ENCODE data around the gene CEBPA.

The CEBPA gene

DNA sequence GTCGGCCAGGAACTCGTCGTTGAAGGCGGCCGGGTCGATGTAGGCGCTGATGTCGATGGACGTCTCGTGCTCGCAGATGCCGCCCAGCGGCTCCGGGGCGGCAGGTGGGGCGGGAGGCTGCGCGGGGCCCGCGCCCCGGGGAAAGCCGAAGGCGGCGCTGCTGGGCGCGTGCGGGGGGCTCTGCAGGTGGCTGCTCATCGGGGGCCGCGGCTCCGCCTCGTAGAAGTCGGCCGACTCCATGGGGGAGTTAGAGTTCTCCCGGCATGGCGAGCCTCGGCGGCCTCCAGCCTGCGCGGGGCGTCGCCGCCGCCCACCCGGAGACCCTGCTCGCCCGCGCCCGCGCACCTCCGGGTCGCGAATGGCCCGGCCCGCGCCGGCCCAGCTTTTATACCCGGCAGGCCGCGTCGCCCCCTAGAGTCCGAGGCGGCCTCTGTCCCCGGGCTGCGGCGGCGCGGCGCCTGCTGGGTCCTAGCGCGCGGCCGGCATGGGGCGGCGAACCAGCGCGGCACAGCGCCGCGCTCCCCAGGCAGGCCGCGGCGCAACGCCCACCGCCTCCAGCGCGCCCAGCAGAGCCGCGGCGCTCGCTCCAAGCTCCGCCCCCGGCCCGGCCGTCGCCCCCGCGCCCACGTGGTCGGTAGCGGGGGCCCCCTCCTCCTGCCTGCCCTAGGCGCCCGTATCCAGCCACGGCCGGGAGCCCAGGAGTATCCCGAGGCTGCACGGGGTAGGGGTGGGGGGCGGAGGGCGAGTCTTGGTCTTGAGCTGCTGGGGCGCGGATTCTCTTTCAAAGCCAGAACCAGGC is at the start of gene CEBPA:
Gene CEBPA, minus strand, starts transcription at position 360 of the 799 bp plus-strand sequence. Its CDS starts 120 bp downstream, at position 240.
- peak; percentile 89 for DNase-seq
- in situ Hi-C loops (cut with MboI; ENCODE audit: low pct_unique_long_range_greater_than_20kb, low sequenced_read_pairs) = no loop called here

GRCh38 chr19:33350538-33351309 is 48.4 kb upstream of the CEBPA start:
- DNase-seq = no peak
- in situ Hi-C loops (cut with MboI; ENCODE audit: low pct_unique_long_range_greater_than_20kb, low sequenced_read_pairs) = no loop called here

GRCh38 chr19:33349319-33350289 is 47.3 kb upstream of the CEBPA start:
- DNase-seq = no peak
- in situ Hi-C loops (cut with MboI; ENCODE audit: low pct_unique_long_range_greater_than_20kb, low sequenced_read_pairs) = no loop called here

GRCh38 chr19:33348301-33349010 is 46.1 kb upstream of the CEBPA start:
- DNase-seq = no peak
- in situ Hi-C loops (cut with MboI; ENCODE audit: low pct_unique_long_range_greater_than_20kb, low sequenced_read_pairs) = no loop called here

GRCh38 chr19:33347300-33347699 is 45.0 kb upstream of the CEBPA start:
- in situ Hi-C loops (cut with MboI; ENCODE audit: low pct_unique_long_range_greater_than_20kb, low sequenced_read_pairs) = no loop called here
- DNase-seq = no peak

DNA sequence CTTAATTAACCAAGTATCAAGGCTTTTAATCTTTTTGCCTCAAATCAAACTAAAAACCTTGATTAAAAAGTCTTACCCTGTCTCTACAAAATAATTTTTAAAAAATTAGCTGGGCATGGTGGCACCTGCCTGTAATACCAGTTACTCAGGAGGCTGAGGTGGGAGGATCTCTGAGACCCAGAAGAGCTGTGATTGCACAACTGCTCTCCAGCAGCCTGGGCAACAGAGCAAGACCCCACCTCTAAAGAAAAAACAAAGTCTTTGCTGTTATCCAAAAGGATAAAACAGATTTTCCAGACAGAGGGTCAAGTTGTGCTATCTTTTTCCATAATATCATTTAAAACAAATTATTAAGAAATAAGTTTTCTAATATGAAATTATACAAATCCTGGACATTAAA is 44.3 kb upstream of the CEBPA start:
- in situ Hi-C loops (cut with MboI; ENCODE audit: low pct_unique_long_range_greater_than_20kb, low sequenced_read_pairs) = no loop called here
- no peak for DNase-seq

GRCh38 chr19:33345163-33345562 is 42.8 kb upstream of the CEBPA start:
- no peak for DNase-seq
- in situ Hi-C loops (cut with MboI; ENCODE audit: low pct_unique_long_range_greater_than_20kb, low sequenced_read_pairs) = no loop called here

GRCh38 chr19:33344573-33344925 is 42.2 kb upstream of the CEBPA start:
- no peak for DNase-seq
- in situ Hi-C loops (cut with MboI; ENCODE audit: low pct_unique_long_range_greater_than_20kb, low sequenced_read_pairs) = no loop called here

- no peak for DNase-seq
- in situ Hi-C loops (cut with MboI; ENCODE audit: low pct_unique_long_range_greater_than_20kb, low sequenced_read_pairs) = no loop called here
Observed at GRCh38 chr19:33343859-33344572, 41.7 kb upstream of the CEBPA start.

- no peak for DNase-seq
- in situ Hi-C loops (cut with MboI; ENCODE audit: low pct_unique_long_range_greater_than_20kb, low sequenced_read_pairs) = no loop called here
Observed at GRCh38 chr19:33343301-33343700, 41.0 kb upstream of the CEBPA start.

DNA sequence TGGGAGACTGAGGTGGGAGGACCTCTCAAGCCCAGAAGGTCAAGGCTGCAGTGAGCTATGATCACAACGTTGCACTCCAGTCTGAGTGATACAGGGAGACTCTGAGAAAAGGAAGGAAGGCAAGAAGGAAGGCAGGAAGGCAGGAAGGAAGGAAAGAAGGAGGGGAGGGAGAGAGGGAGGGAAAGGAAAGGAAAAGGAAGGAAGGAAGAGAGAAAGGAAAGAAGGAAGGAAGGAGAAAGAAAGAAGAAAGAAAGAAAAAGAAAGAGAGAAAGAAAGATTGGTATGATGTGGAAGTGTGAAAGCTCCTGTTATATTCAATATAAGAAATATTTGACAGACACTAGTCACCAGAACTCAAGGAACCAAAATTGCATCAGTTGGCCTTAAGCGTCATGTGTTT is 38.7 kb upstream of the CEBPA start:
- in situ Hi-C loops (cut with MboI; ENCODE audit: low pct_unique_long_range_greater_than_20kb, low sequenced_read_pairs) = no loop called here
- DNase-seq = no peak

- DNase-seq = no peak
- in situ Hi-C loops (cut with MboI; ENCODE audit: low pct_unique_long_range_greater_than_20kb, low sequenced_read_pairs) = no loop called here
Observed at GRCh38 chr19:33339016-33339984, 37.0 kb upstream of the CEBPA start.

GRCh38 chr19:33335446-33335845 is 33.1 kb upstream of the CEBPA start:
- DNase-seq = no peak
- in situ Hi-C loops (cut with MboI; ENCODE audit: low pct_unique_long_range_greater_than_20kb, low sequenced_read_pairs) = no loop called here

DNA sequence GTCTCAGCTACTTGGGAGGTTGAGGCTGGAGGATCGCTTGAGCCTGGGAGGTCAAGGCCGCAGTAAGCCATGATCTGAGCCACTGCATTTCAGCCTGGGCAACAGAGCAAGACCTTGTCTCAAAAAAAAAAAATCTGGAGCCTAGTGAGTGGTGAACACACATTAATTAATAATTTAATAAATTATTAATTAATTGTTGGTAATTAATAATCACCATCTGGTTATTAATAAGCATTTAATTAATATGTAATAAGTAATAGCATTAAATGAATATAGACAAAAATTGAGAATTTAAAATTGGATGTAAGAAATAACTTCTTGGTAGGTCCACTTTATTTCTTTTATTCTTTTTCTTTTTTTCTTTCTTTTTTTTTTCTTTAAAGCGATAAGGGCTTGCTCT is 31.9 kb upstream of the CEBPA start:
- no peak for DNase-seq
- in situ Hi-C loops (cut with MboI; ENCODE audit: low pct_unique_long_range_greater_than_20kb, low sequenced_read_pairs) = no loop called here

DNA sequence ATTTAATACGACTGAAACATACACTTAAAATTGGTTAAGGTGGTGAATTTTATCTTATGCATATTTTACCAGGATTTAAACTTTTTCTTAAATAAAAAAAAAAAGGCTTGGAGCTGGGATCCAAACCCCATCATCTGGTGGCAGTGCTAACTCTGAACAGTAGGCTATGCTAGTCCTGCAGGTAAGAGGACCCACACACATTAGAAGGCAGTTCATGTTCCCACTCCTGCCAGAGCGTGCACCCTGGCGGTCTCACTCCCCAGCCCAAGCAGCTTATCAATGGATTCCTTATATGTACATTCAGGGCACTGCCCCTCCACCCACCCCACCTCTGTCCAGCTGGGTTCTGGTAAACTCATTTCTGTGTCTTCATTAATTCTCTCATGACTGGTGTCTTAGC is 31.3 kb upstream of the CEBPA start:
- DNase-seq = no peak
- in situ Hi-C loops (cut with MboI; ENCODE audit: low pct_unique_long_range_greater_than_20kb, low sequenced_read_pairs) = no loop called here

DNA sequence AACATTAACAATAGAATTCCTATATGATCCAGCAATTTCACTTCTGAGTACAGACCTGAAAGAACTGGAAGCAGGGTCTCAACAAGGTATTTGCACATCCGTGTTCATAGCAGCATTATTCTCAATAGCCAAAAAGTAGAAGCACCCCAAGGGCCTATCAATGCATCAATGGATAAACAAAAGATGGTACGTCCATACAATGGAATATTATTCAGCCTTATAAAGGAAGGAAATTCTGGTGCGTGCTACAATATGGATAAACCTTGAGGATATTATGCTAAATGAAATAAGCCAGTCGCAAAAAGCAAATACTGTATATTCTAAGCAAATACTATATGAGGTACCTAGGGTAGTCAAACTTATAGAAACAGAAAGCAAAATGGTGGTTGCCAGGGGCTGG is 30.8 kb upstream of the CEBPA start:
- in situ Hi-C loops (cut with MboI; ENCODE audit: low pct_unique_long_range_greater_than_20kb, low sequenced_read_pairs) = no loop called here
- DNase-seq = no peak

- DNase-seq = peak; percentile 69
- in situ Hi-C loops (cut with MboI; ENCODE audit: low pct_unique_long_range_greater_than_20kb, low sequenced_read_pairs) = no loop called here
Observed at GRCh38 chr19:33332248-33332647, 29.9 kb upstream of the CEBPA start.
